GM12878 (cell line): ENCODE measurements around the gene KCND3. TPM values are rescaled to one million over a fixed set of nuclear protein-coding genes. Genes with fewer than 3 reads are reported as not detected.

ENCODE experiments used
- ATAC-seq: fragments of 200-7000 bp; cut with Tn5 transposase; 3 replicates; pipeline ENCODE4 v1.9.1; 2020; ENCODE audit warnings: mild to moderate bottlenecking, moderate library complexity
- BruUV-seq: library from RNA; stranded (reverse); fragments of 400-500 nt; replicated peaks from 2 replicates; lab custom pipeline; 2021; lab: Mats Ljungman, UMichigan
- CTCF ChIA-PET: fragments of 300-600 bp; sonication (Branson Sonifier 250); formaldehyde crosslinking; extraction: SDS; loops from one replicate; lab custom pipeline; 2021; ENCODE audit warnings: inconsistent platforms; lab: Yijun Ruan, JAX
- POLR2A ChIA-PET: fragments of 350-600 bp; formaldehyde crosslinking; extraction: SDS; loops from one replicate; lab custom pipeline; 2021; ENCODE audit warnings: inconsistent platforms; lab: Charles Lee
- RAD21 ChIA-PET: fragments of 300-600 bp; sonication (Branson Sonifier 250); formaldehyde crosslinking; loops from one replicate; lab custom pipeline; 2023; ENCODE audit warnings: antibody characterized with exemption; ENCODE audit not compliant: unreplicated experiment; lab: Charles Lee
- SMC1A ChIA-PET: fragments of 300-600 bp; sonication (Branson Sonifier 250); formaldehyde crosslinking; loops from one replicate; lab custom pipeline; 2023; ENCODE audit not compliant: unreplicated experiment, uncharacterized antibody; lab: Charles Lee
- DNase-seq: peaks from one replicate; pipeline ENCODE4 v3.0.0-alpha.2; 2011; ENCODE audit warnings: low read depth, low spot score
- FAIRE-seq: peaks from 3 replicates; lab custom pipeline; 2011; peaks lifted over from hg19 to GRCh38; lab: Jason Lieb, UNC
- H2AFZ ChIP-seq: 2 replicates; pipeline ENCODE4 v1.6.0; 2011; ENCODE audit warnings: low read depth, low read length, control low read depth; ENCODE audit not compliant: control insufficient read depth
- H3K27ac ChIP-seq: 2 replicates; pipeline ENCODE4 v1.5.1; 2011; ENCODE audit warnings: control low read depth; ENCODE audit not compliant: control insufficient read depth, insufficient read depth
- H3K27me3 ChIP-seq, 2 experiments: replicated peaks in 1 of 2; 2 replicates each; pipeline versions ENCODE4 v1.6.0 to v1.6.1; 2011; ENCODE audit warnings: low read length in 1 of 2; ENCODE audit not compliant: control insufficient read depth in 2 of 2, insufficient read depth in 2 of 2
- H3K36me3 ChIP-seq, 2 experiments: 2 replicates each; pipeline ENCODE4 v1.5.1; 2011; ENCODE audit warnings: low read length in 1 of 2; ENCODE audit not compliant: control insufficient read depth in 2 of 2, insufficient read depth in 2 of 2
- H3K4me1 ChIP-seq: 2 replicates; pipeline ENCODE4 v1.6.1; 2011; ENCODE audit warnings: mild to moderate bottlenecking, low read length, moderate library complexity, mixed read lengths; ENCODE audit not compliant: control insufficient read depth, insufficient read depth
- H3K4me2 ChIP-seq: 2 replicates; pipeline ENCODE4 v1.6.0; 2011; ENCODE audit warnings: control low read depth; ENCODE audit not compliant: control insufficient read depth, insufficient read depth
- H3K4me3 ChIP-seq: fragments of 200-600 bp; sonication (generic); 2 replicates; pipeline ENCODE4 v1.5.1; 2016
- H3K79me2 ChIP-seq: 2 replicates; pipeline ENCODE4 v1.6.0; 2011; ENCODE audit warnings: low read length; ENCODE audit not compliant: control insufficient read depth, insufficient read depth
- H3K9ac ChIP-seq: 2 replicates; pipeline ENCODE4 v1.8.0; 2011; ENCODE audit warnings: low read length, control low read depth, mixed read lengths; ENCODE audit not compliant: control insufficient read depth, insufficient read depth
- H3K9me3 ChIP-seq: replicated peaks from 3 replicates; pipeline ENCODE4 v1.5.1; 2011; ENCODE audit warnings: mild to moderate bottlenecking, low read length; ENCODE audit not compliant: control insufficient read depth, insufficient read depth
- H4K20me1 ChIP-seq: 2 replicates; pipeline ENCODE4 v1.6.0; 2011; ENCODE audit not compliant: control insufficient read depth, insufficient read depth
- CHD4 ChIP-seq: fragments of 200-600 bp; sonication (generic); IDR thresholded peaks from 2 replicates; pipeline ENCODE4 v1.6.1; 2016; ENCODE audit warnings: mild to moderate bottlenecking
- CREB1 ChIP-seq: IDR thresholded peaks from 2 replicates; pipeline ENCODE4 v1.6.1; 2012; ENCODE audit warnings: low read depth, mild to moderate bottlenecking, inconsistent platforms
- E2F4 ChIP-seq: IDR thresholded peaks from 2 replicates; pipeline ENCODE4 v1.6.1; 2012; ENCODE audit warnings: low read depth, low read length, improper control_type of control experiment
- E2F8 ChIP-seq: fragments of 450-650 bp; IDR thresholded peaks from 2 replicates; pipeline ENCODE4 v1.6.1; 2018; ENCODE audit warnings: mild to moderate bottlenecking, low read depth, moderate library complexity; ENCODE audit not compliant: partially characterized antibody
- ETV6 ChIP-seq, 2 experiments: fragments of 450-650 bp in 1 of 2; IDR thresholded peaks in 1 of 2; conservative IDR thresholded peaks in 1 of 2; 2 replicates each; pipeline ENCODE4 v1.6.1; 2014; ENCODE audit warnings: antibody characterized with exemption in 1 of 2, borderline replicate concordance in 1 of 2, low read depth in 1 of 2, mild to moderate bottlenecking in 1 of 2, moderate library complexity in 1 of 2
- GABPA ChIP-seq: IDR thresholded peaks from 2 replicates; pipeline ENCODE4 v1.6.1; 2014; ENCODE audit warnings: antibody characterized with exemption, low read depth, mild to moderate bottlenecking, inconsistent platforms
- HDGF ChIP-seq: fragments of 450-650 bp; IDR thresholded peaks from 2 replicates; pipeline ENCODE4 v1.6.1; 2016; ENCODE audit warnings: antibody characterized with exemption
- MEF2A ChIP-seq: IDR thresholded peaks from 2 replicates; pipeline ENCODE4 v1.6.1; 2011; ENCODE audit warnings: low read depth, mild to moderate bottlenecking, low read length, moderate library complexity; ENCODE audit not compliant: insufficient read depth
- MYC ChIP-seq: IDR thresholded peaks from 2 replicates; pipeline ENCODE4 v1.6.1; 2011; ENCODE audit warnings: mild to moderate bottlenecking, low read length, moderate library complexity, inconsistent platforms; ENCODE audit not compliant: insufficient read depth, insufficient replicate concordance, insufficient read length, severe bottlenecking
- NFYA ChIP-seq: IDR thresholded peaks from 2 replicates; pipeline ENCODE4 v1.6.1; 2011; ENCODE audit warnings: low read depth, mild to moderate bottlenecking, low read length, improper control_type of control experiment, borderline replicate concordance
- NFYB ChIP-seq: IDR thresholded peaks from 2 replicates; pipeline ENCODE4 v1.6.1; 2011; ENCODE audit warnings: low read depth, mild to moderate bottlenecking, low read length, improper control_type of control experiment, moderate library complexity; ENCODE audit not compliant: insufficient read depth
- POLR2A ChIP-seq: IDR thresholded peaks from 2 replicates; pipeline ENCODE4 v1.6.1; 2011; ENCODE audit warnings: low read depth, mild to moderate bottlenecking, low read length
- WGBS: methylation state at CpG from one replicate; pipeline ENCODE4 v1.1.6; 2016; ENCODE audit warnings: low lambda C conversion rate; ENCODE audit not compliant: insufficient replicate concordance, insufficient coverage; ENCODE audit errors: missing lambda C conversion rate; 5-methylcytosine and 5-hydroxymethylcytosine counted together
- in situ Hi-C: fragments of 300-500 bp; cut with MboI; formaldehyde crosslinking; loops from 9 replicates; pipeline ENCODE4 v1.14.3; 2018; ENCODE audit warnings: mixed read lengths
- intact Hi-C: fragments of 100-400 bp; cut with micrococcal nuclease; formaldehyde crosslinking; loops from one replicate; pipeline ENCODE4 v1.14.2; 2022; ENCODE audit not compliant: unreplicated experiment
- polyA plus RNA-seq, 11 experiments: library from polyadenylated mRNA; depleted of rRNA in 4 of 11; unstranded in 6 of 11; stranded (reverse) in 5 of 11; fragments of >200 nt; fragmentation: Nextera tagmentation in 4 of 11; fragmentation: Illumina TruSeq in 1 of 11; extraction: Ambion mirVana in 4 of 11; extraction: Trizol in 1 of 11; gene quantifications; 1 replicate in 1 of 11; 2 replicates in 10 of 11; pipeline versions ENCODE4 v1.2.1 to v1.2.3, GENCODE V29; 2011 to 2016; ENCODE audit warnings: inconsistent platforms in 2 of 11, missing spikeins in 2 of 11, low read depth in 1 of 11
- total RNA-seq, 4 experiments: library from RNA; depleted of rRNA in 3 of 4; stranded (reverse); fragments of >200 nt in 3 of 4; fragmentation: Illumina TruSeq in 1 of 4; extraction: Trizol in 1 of 4; gene quantifications; 2 replicates each; pipeline versions ENCODE4 v1.2.1 to v1.2.3, GENCODE V29; 2013 to 2021
- TF ChIP-seq, protein P1 (sequence below): IDR thresholded peaks from 2 replicates; pipeline ENCODE4 v1.6.1; 2011; ENCODE audit warnings: borderline replicate concordance, low read depth, mild to moderate bottlenecking, moderate library complexity, low read length; ENCODE audit not compliant: insufficient read depth, poor library complexity, severe bottlenecking

Gene KCND3
- total and polyA plus RNA-seq, 10 of the 15 experiments (the other 5 are each of a cell fraction or from before 2014, with no cell fraction given) = 0.02 TPM; not detected in 9

DNA sequence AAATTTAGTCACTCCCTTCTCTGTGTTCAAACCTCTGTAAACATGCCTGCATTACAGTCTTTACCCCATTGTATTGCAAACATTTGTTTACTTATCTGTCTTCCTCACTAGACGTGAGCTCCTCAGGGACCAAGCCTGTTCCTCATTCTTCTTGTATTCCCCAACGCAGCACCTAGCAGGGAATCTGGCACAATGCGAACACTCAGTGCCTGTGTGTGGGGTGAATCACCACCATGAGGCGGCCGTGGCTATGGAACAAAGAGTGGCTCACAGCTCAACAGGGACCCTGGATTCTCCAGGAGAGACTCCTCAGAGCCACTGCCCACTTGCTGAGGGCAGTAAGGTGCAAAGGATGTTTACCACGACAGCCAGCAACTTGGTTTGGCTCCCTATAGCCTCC is 137.9 kb downstream of the KCND3 start:
- WGBS = 4% methylated on average over 6 of the region's 6 CpGs
- ChIA-PET POLR2A (no interaction called here), RAD21 (no interaction called here), SMC1A (no interaction called here), CTCF (no interaction called here)
- H3K27me3 ChIP-seq = peaks cover 3 to 9% of the 10 kb centered on the region in 2 experiments; a peak in 3 of 4 replicates
- H2AFZ ChIP-seq = no peak overlapping the region
- FAIRE-seq (no peak), ATAC-seq (no peak), DNase-seq (no peak)
- no peak overlapping the region for H3K27ac ChIP-seq
- H3K79me2 ChIP-seq = no peaks in the 10 kb centered on the region
- no TSS peak for BruUV-seq
- no peak overlapping the region for H3K4me2 ChIP-seq
- H4K20me1 ChIP-seq = no peaks in the 10 kb centered on the region
- H3K9me3 ChIP-seq = no peaks in the 10 kb centered on the region
- intact Hi-C loops = no loop called here
- TF ChIP-seq E2F8 (no peak), NFYB (no peak), GABPA (no peak), POLR2A (no peak), HDGF (no peak), CHD4 (no peak), CREB1 (no peak), ETV6 (conservative IDR thresholded peaks at IDR 0.05 in 1 of 2, IDR thresholded peaks at IDR 0.05 in 1 of 2; ENCODE audit: borderline replicate concordance in 1 of 2, low read depth in 1 of 2) (no peak), E2F4 (no peak), MYC (no peak), MEF2A (no peak), NFYA (no peak)
- TF ChIP-seq, protein P1, sequence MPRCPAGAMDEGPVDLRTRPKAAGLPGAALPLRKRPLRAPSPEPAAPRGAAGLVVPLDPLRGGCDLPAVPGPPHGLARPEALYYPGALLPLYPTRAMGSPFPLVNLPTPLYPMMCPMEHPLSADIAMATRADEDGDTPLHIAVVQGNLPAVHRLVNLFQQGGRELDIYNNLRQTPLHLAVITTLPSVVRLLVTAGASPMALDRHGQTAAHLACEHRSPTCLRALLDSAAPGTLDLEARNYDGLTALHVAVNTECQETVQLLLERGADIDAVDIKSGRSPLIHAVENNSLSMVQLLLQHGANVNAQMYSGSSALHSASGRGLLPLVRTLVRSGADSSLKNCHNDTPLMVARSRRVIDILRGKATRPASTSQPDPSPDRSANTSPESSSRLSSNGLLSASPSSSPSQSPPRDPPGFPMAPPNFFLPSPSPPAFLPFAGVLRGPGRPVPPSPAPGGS = no peak
- no peak overlapping the region for H3K9ac ChIP-seq
- no peaks in the 10 kb centered on the region for H3K4me1 ChIP-seq
- no peak overlapping the region for H3K4me3 ChIP-seq
- in situ Hi-C loops = no loop called here
- H3K36me3 ChIP-seq = no peaks in the 10 kb centered on the region
